Panc1 (cell line): ENCODE data around the gene AFP. TPM values are rescaled to one million over a fixed set of nuclear protein-coding genes. Genes with fewer than 3 reads are reported as not detected.

Experiments
- ATAC-seq: fragments of 200-7000 bp; cut with Tn5 transposase; 2 replicates; pipeline ENCODE4 v1.9.1; 2020; ENCODE audit warnings: mild to moderate bottlenecking, moderate library complexity
- BruUV-seq: library from RNA; stranded (reverse); fragments of 400-500 nt; replicated peaks from 2 replicates; lab custom pipeline; 2021; lab: Mats Ljungman, UMichigan
- CTCF ChIA-PET: fragments of 300-600 bp; sonication (Branson Sonifier 250); formaldehyde crosslinking; loops from one replicate; lab custom pipeline; 2022; ENCODE audit warnings: antibody characterized with exemption; lab: Charles Lee
- POLR2A ChIA-PET: fragments of 300-600 bp; sonication (Branson Sonifier 250); formaldehyde crosslinking; loops from one replicate; lab custom pipeline; 2022; ENCODE audit warnings: antibody characterized with exemption; lab: Charles Lee
- DNase-seq: peaks from one replicate; pipeline ENCODE4 v3.0.0-alpha.2; 2010; ENCODE audit warnings: low read depth, low spot score
- H3K27ac ChIP-seq: 2 replicates; pipeline ENCODE4 v1.5.1; 2011; ENCODE audit warnings: mild to moderate bottlenecking, low read length, inconsistent platforms
- H3K27me3 ChIP-seq: fragments of 200-500 bp; sonication (Bioruptor generic); 2 replicates; pipeline ENCODE4 v1.6.0; 2014; ENCODE audit warnings: low read length, inconsistent platforms; ENCODE audit not compliant: control insufficient read depth, insufficient read depth
- H3K36me3 ChIP-seq: fragments of 200-500 bp; sonication (Bioruptor generic); 2 replicates; pipeline ENCODE4 v1.5.1; 2014; ENCODE audit warnings: inconsistent platforms, mild to moderate bottlenecking, low read length, moderate library complexity; ENCODE audit not compliant: control insufficient read depth, insufficient read depth
- H3K4me1 ChIP-seq: 2 replicates; pipeline ENCODE4 v1.5.1; 2011; ENCODE audit warnings: inconsistent platforms, mild to moderate bottlenecking, low read length, moderate library complexity; ENCODE audit not compliant: control insufficient read depth, insufficient read depth
- H3K4me3 ChIP-seq, 2 experiments: 2 replicates each; pipeline ENCODE4 v1.5.1; 2011 to 2012; ENCODE audit warnings: low read depth in 2 of 2, low read length in 2 of 2, mild to moderate bottlenecking in 2 of 2, inconsistent platforms in 1 of 2, moderate library complexity in 1 of 2
- H3K9me3 ChIP-seq: fragments of 200-500 bp; sonication (Bioruptor generic); 2 replicates; pipeline ENCODE4 v1.5.1; 2014; ENCODE audit warnings: low read depth, mild to moderate bottlenecking, inconsistent platforms, low read length, moderate library complexity; ENCODE audit not compliant: control insufficient read depth, insufficient read depth
- POLR2AphosphoS5 ChIP-seq: IDR thresholded peaks from 2 replicates; pipeline ENCODE4 v1.6.1; 2012; ENCODE audit warnings: mild to moderate bottlenecking, low read depth, low read length, moderate library complexity
- SIN3A ChIP-seq: IDR thresholded peaks from 2 replicates; pipeline ENCODE4 v1.6.1; 2012; ENCODE audit warnings: low read depth, mild to moderate bottlenecking, low read length, moderate library complexity, borderline replicate concordance; ENCODE audit not compliant: insufficient read depth
- in situ Hi-C: cut with HindIII; loops from 2 replicates; pipeline ENCODE4 v1.10.0; 2016; ENCODE audit warnings: low sequenced_read_pairs, low pct_unique_long_range_greater_than_20kb
- intact Hi-C: fragments of 100-400 bp; cut with micrococcal nuclease; formaldehyde crosslinking; loops from one replicate; pipeline ENCODE4 v1.10.0; 2022; ENCODE audit not compliant: unreplicated experiment
- total RNA-seq: library from RNA; stranded (reverse); gene quantifications from one replicate; pipeline ENCODE4 v1.2.1, GENCODE V29; 2021; ENCODE audit not compliant: unreplicated experiment
- TF ChIP-seq, protein P1 (sequence below): fragments of 450-650 bp; IDR thresholded peaks from 2 replicates; pipeline ENCODE4 v1.5.1; 2017; ENCODE audit warnings: mild to moderate bottlenecking
- TF ChIP-seq, protein P2 (sequence below), 2 experiments: IDR thresholded peaks; 2 replicates each; pipeline ENCODE4 v1.6.1; 2011 to 2012; ENCODE audit warnings: low read depth in 2 of 2, control low read depth in 1 of 2, low read length in 1 of 2, mild to moderate bottlenecking in 1 of 2, moderate library complexity in 1 of 2; ENCODE audit not compliant: insufficient read depth in 1 of 2

Gene AFP
- total RNA-seq, 1 experiment from 2014 or later = 1.3 TPM

DNA sequence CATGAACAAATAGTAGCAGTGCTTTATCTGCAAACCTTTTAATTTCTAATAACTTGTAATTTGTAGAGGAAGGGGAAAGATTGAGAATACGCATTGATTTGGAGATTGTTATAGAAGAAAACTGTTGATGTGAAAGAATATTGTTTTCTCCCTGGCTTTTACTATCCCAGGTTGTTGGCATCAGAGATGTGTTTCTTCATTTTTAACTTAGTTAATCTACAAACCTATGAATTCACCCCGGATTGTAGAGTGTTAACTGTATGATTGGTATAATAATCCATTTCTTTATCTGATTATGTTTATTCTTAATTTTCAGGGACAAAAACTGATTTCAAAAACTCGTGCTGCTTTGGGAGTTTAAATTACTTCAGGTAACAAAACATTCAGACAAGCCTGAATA lies 18.9 kb downstream of the AFP start:
- H3K4me1 ChIP-seq = no peaks in the 10 kb centered on the region
- ATAC-seq (no peak), DNase-seq (no peak)
- no TSS peak for BruUV-seq
- intact Hi-C loops (no loop called here), in situ Hi-C loops (no loop called here)
- ChIA-PET CTCF (no interaction called here), POLR2A (no interaction called here)
- TF ChIP-seq, protein P1, sequence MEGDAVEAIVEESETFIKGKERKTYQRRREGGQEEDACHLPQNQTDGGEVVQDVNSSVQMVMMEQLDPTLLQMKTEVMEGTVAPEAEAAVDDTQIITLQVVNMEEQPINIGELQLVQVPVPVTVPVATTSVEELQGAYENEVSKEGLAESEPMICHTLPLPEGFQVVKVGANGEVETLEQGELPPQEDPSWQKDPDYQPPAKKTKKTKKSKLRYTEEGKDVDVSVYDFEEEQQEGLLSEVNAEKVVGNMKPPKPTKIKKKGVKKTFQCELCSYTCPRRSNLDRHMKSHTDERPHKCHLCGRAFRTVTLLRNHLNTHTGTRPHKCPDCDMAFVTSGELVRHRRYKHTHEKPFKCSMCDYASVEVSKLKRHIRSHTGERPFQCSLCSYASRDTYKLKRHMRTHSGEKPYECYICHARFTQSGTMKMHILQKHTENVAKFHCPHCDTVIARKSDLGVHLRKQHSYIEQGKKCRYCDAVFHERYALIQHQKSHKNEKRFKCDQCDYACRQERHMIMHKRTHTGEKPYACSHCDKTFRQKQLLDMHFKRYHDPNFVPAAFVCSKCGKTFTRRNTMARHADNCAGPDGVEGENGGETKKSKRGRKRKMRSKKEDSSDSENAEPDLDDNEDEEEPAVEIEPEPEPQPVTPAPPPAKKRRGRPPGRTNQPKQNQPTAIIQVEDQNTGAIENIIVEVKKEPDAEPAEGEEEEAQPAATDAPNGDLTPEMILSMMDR = no peak
- TF ChIP-seq SIN3A = no peak
- TF ChIP-seq, protein P2, sequence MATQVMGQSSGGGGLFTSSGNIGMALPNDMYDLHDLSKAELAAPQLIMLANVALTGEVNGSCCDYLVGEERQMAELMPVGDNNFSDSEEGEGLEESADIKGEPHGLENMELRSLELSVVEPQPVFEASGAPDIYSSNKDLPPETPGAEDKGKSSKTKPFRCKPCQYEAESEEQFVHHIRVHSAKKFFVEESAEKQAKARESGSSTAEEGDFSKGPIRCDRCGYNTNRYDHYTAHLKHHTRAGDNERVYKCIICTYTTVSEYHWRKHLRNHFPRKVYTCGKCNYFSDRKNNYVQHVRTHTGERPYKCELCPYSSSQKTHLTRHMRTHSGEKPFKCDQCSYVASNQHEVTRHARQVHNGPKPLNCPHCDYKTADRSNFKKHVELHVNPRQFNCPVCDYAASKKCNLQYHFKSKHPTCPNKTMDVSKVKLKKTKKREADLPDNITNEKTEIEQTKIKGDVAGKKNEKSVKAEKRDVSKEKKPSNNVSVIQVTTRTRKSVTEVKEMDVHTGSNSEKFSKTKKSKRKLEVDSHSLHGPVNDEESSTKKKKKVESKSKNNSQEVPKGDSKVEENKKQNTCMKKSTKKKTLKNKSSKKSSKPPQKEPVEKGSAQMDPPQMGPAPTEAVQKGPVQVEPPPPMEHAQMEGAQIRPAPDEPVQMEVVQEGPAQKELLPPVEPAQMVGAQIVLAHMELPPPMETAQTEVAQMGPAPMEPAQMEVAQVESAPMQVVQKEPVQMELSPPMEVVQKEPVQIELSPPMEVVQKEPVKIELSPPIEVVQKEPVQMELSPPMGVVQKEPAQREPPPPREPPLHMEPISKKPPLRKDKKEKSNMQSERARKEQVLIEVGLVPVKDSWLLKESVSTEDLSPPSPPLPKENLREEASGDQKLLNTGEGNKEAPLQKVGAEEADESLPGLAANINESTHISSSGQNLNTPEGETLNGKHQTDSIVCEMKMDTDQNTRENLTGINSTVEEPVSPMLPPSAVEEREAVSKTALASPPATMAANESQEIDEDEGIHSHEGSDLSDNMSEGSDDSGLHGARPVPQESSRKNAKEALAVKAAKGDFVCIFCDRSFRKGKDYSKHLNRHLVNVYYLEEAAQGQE (IDR thresholded peaks at IDR 0.05; ENCODE audit: insufficient read depth in 1 of 2, low read depth in 2 of 2, low read length in 1 of 2) = no peak
- H3K4me3 ChIP-seq = no peak overlapping the region
- no peak overlapping the region for H3K27ac ChIP-seq
- H3K9me3 ChIP-seq = no peaks in the 10 kb centered on the region
- H3K36me3 ChIP-seq = no peaks in the 10 kb centered on the region
- H3K27me3 ChIP-seq = no peaks in the 10 kb centered on the region

DNA sequence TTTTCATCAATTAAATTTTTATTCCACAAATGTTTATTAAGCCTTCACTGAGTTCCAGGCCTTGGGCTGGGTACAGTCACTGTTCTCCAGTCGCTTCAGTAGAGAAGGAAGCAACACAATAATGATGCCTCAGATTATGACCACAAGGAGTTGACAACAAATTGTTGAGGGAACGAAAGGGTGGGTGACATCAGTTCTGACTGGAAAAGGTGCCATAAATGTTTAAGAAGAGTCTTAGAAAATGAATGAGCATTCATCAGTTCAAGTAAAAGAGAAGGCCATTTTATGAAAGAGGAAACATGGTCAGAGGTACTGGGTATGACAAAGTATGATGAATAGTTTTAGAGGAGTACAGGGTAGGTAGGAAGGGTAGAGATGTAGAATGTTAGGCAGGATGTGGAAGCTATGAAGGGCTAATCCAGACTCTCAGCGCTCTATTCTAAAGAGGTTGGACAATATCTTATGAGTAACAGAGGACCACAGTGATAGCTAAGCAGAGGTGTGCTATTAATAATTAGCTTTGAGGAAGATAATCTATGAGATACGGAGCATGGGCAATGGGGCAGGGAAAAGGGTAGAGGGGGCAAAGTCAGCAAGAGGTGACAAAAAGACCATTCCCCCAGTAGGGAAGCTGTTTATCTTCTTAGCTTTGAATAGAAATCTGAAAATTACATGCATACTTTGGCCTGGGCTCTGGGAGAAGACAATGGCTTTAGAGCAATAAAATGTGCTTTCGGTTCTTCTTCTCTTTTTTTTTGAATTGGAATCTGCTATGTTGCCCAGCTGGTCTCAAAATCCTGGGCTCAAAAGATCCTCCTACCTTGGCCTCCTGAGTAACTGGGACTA lies 20.4 kb downstream of the AFP start:
- no peak for DNase-seq
- in situ Hi-C loops = no loop called here

More for the DNA sequence above, 20.4 kb downstream of the AFP start:
- CTCF ChIA-PET = no interaction called here
- POLR2A ChIA-PET = interaction anchor here (0.5 kb wide), 1 partner anchor 557 kb away, joined by 3 read pairs; no protein-coding TSS in a partner anchor
- TF ChIP-seq, protein P1 = no peak
- no peak for TF ChIP-seq POLR2AphosphoS5
- ATAC-seq = no peak
- Histone ChIP-seq H3K4me3 (no peak overlapping the region), H3K27ac (no peak overlapping the region), H3K36me3 (no peaks in the 10 kb centered on the region), H3K9me3 (no peaks in the 10 kb centered on the region), H3K4me1 (no peaks in the 10 kb centered on the region), H3K27me3 (no peaks in the 10 kb centered on the region)
- intact Hi-C loops = no loop called here
- BruUV-seq = no TSS peak
